Heart left ventricle (tissue), 16 donors: Measurements from ENCODE around the gene NHLRC2. TPM values are rescaled to one million over a fixed set of nuclear protein-coding genes. Genes with fewer than 3 reads are reported as not detected.

Source experiments
- ATAC-seq, 4 donors: fragments of 200-7000 bp; cut with Tn5 transposase; one replicate each; pipeline ENCODE4 v1.9.1; 2020 to 2022; ENCODE audit warnings: moderate library complexity in 4 of 4, mild to moderate bottlenecking in 3 of 4, moderate number of reproducible peaks in 1 of 4
- DNase-seq, 5 donors: peaks; one replicate each; pipeline ENCODE4 v3.0.0-alpha.2; 2020
- H3K27ac ChIP-seq, 12 donors: fragments of 200-600 bp; sonication (generic) in 4 of 12; one replicate each; pipeline versions ENCODE4 v1.5.0 to v1.8.0; 2016 to 2022; ENCODE audit warnings: mild to moderate bottlenecking in 2 of 12
- H3K27me3 ChIP-seq, 9 donors: fragments of 200-600 bp; sonication (generic) in 2 of 9; one replicate each; pipeline versions ENCODE4 v1.5.1 to v1.8.0; 2016 to 2022; ENCODE audit warnings: mild to moderate bottlenecking in 3 of 9
- H3K36me3 ChIP-seq, 9 donors: fragments of 200-600 bp; sonication (generic) in 2 of 9; one replicate each; pipeline versions ENCODE4 v1.5.0 to v1.8.0; 2018 to 2022; ENCODE audit warnings: mild to moderate bottlenecking in 2 of 9
- H3K4me1 ChIP-seq, 12 donors: fragments of 200-600 bp; sonication (generic) in 4 of 12; one replicate each; pipeline versions ENCODE4 v1.5.0 to v1.8.0; 2016 to 2022; ENCODE audit warnings: mild to moderate bottlenecking in 3 of 12
- H3K4me3 ChIP-seq, 12 donors: fragments of 200-600 bp; sonication (generic) in 4 of 12; one replicate each; pipeline versions ENCODE4 v1.5.0 to v1.8.0; 2017 to 2022; ENCODE audit warnings: mild to moderate bottlenecking in 9 of 12, moderate library complexity in 4 of 12
- H3K9me3 ChIP-seq, 12 donors: fragments of 200-600 bp; sonication (generic) in 4 of 12; one replicate each; pipeline versions ENCODE4 v1.5.0 to v1.8.0; 2016 to 2022; ENCODE audit warnings: mild to moderate bottlenecking in 1 of 12
- CTCF ChIP-seq, 12 donors: fragments of 200-600 bp; sonication (generic) in 4 of 12; IDR thresholded peaks; one replicate each; pipeline versions ENCODE4 v1.5.0 to v1.8.0; 2018 to 2022; ENCODE audit warnings: antibody characterized with exemption in 12 of 12, mild to moderate bottlenecking in 5 of 12
- POLR2A ChIP-seq, 2 donors: fragments of 450-650 bp; IDR thresholded peaks; one replicate each; pipeline ENCODE4 v1.6.1; 2017; ENCODE audit warnings: antibody characterized with exemption in 2 of 2, mild to moderate bottlenecking in 2 of 2, moderate library complexity in 2 of 2
- WGBS, 4 donors: extraction: QIAGEN DNeasy Blood & Tissue Kit in 2 of 4; methylation state at CpG; one replicate each; pipeline versions ENCODE4 v1.1.5 to v1.1.7; 2013 to 2018; 5-methylcytosine and 5-hydroxymethylcytosine counted together
- intact Hi-C, 10 donors: fragments of 100-400 bp; cut with DNase I; formaldehyde crosslinking; loops; one replicate each; pipeline versions ENCODE4 v1.11.1 to v1.14.2; 2022
- polyA plus RNA-seq, 2 donors: library from polyadenylated mRNA; stranded (reverse); fragments of 200-250 nt; gene quantifications; one replicate each; pipeline ENCODE4 v1.2.3, GENCODE V29; 2013
- total RNA-seq, 9 donors: library from RNA; depleted of rRNA in 2 of 9; stranded (reverse); fragments of >200 nt in 2 of 9; fragmentation: NEBNext Ultra II Directional in 3 of 9; extraction: Animal tissue kit (Norgen Biotek cat#: 25700) in 3 of 9; gene quantifications; one replicate each; pipeline versions ENCODE4 v1.1.0 to v1.2.4, GENCODE V29; 2016 to 2023
- donor health status: ischemic (EF 13 %, LVEDD 7.1; RV severe dilation, severe dysfunction).
- donor health status: healthy with polysubstance abuse.
- donor health status: DM: no; HTN: yes; CAD: no.
- donor health status: DM: no; HTN: no; CAD: no.
- donor health status: ischemic (EF 25% LVEDD 6.9; RV normal size, moderate dysfunction).
- donor health status: ischemic (EF 25% LVEDD 5.7; RV mildly dilated, moderate dysfunction).
- donor health status: healthy.
- donor health status: DM: yes; HTN: yes; CAD: no.
- donor health status: ischemic (EF 35%, LVEDD 5.7; RV mildly dilated, moderate dysfunction).
- donor health status: nonischemic (EF 11% LVEDD 7.7; RV severe dilation, severe dysfunction).
- donor health status: DM: yes; HTN: yes; CAD: no.
- donor health status: PGD.
- donor health status: ischemic (EF 29% LVEDD 5.4; RV normal size, mild dysfunction).
- donor health status: nonischemic (EF 23%, LVEDD 6.1; RV moderate dilation, normal function).

Gene NHLRC2
- total and polyA plus RNA-seq, 11 donors, result 13.0 to 105 (median 76.1) TPM

DNA sequence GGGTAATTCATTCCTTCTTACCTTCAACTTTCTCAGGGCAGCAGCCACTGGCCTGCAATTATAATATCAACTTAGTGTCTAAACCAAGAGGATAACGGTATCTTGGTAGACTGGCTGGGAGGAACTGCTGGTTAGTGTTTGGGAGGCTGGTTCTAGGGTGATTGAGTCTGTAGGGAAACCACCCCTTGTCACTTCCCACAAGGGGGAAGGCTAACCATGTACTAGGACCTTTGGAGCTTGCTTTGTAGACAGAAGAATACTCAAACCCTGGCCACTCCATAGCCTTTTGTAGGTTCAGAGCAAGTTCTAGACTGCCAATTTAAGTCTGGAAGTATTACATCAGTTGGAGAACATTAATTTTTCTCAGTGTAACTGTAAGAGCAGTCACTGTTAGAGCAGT, 51.3 kb downstream of the NHLRC2 start:
- Histone ChIP-seq H3K4me3 (no peak overlapping the region), H3K36me3 (peaks cover 0 to 100% (median 85%) of the 10 kb centered on the region in 9 donors), H3K4me1 (peaks cover 0 to 1% (median 0%) of the 10 kb centered on the region in 12 donors), H3K27me3 (no peaks in the 10 kb centered on the region), H3K9me3 (no peaks in the 10 kb centered on the region), H3K27ac (no peak overlapping the region)
- ATAC-seq (no peak), DNase-seq (no peak)
- intact Hi-C loops, result loop anchor here in 1 of 10 donors (10.0 kb wide), 1 partner anchor 201 kb away; no protein-coding TSS in a partner anchor
- 85 to 100% (median 92%) methylated on average over 1 of the region's 1 CpG for WGBS, 4 donors
- TF ChIP-seq CTCF (IDR thresholded peaks at IDR 0.05), result no peak
- TF ChIP-seq POLR2A (IDR thresholded peaks at IDR 0.05), result no peak

DNA sequence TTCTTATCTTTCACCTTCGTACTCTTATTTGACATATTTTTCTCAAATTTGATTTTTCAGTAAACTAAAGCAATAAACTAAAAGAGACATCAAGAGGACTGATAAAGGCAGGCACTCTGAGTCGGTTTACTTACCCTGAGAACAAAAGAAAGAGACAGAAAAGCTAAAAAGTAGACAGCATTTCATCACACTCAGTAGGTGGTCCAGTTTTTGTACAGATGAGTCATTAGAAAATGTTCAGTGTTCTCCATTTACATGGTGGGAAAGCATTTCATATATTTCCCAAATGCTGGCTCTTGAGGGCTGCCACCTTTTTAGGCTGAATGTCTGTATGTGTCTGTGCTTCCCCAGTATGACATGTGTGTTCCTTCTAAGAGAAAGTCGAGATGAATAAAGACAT, 52.7 kb downstream of the NHLRC2 start:
- H3K27ac ChIP-seq, result no peak overlapping the region
- no peak for DNase-seq
- intact Hi-C loops, result loop anchor here in 1 of 10 donors (10.0 kb wide), 1 partner anchor 202 kb away; no protein-coding TSS in a partner anchor
- TF ChIP-seq CTCF (IDR thresholded peaks at IDR 0.05) (no peak), POLR2A (IDR thresholded peaks at IDR 0.05) (no peak)
- H3K9me3 ChIP-seq, result no peaks in the 10 kb centered on the region
- WGBS, 4 donors, result 79 to 91% (median 83%) methylated on average over 3 of the region's 3 CpGs
- no peak overlapping the region for H3K4me3 ChIP-seq
- ATAC-seq, result no peak
- peaks cover 0 to 100% (median 76%) of the 10 kb centered on the region in 9 donors for H3K36me3 ChIP-seq
- no peaks in the 10 kb centered on the region for H3K4me1 ChIP-seq
- no peaks in the 10 kb centered on the region for H3K27me3 ChIP-seq

DNA sequence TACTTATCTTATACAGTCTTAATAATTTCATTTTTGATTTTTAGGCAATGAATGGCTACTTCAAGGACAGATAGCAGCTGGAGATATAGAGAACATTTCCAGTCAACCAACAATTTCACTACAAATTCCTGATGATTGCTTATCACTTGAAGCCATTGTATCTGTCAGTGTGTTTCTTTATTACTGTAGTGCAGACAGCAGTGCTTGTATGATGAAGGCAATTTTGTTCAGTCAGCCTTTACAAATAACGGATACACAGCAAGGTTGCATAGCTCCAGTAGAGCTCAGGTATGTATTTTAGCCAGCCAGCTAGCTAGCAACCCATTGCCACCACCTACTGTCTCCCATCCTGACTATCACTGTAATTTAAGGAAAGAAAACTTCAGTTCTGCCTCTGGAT, 53.8 kb downstream of the NHLRC2 start:
- TF ChIP-seq POLR2A (IDR thresholded peaks at IDR 0.05) (no peak), CTCF (IDR thresholded peaks at IDR 0.05) (no peak)
- intact Hi-C loops, result loop anchor here in 1 of 10 donors (10.0 kb wide), 1 partner anchor 203 kb away; no protein-coding TSS in a partner anchor
- ATAC-seq (no peak), DNase-seq (no peak)
- no peak overlapping the region for H3K27ac ChIP-seq
- peaks cover 0 to 100% (median 74%) of the 10 kb centered on the region in 9 donors for H3K36me3 ChIP-seq
- H3K27me3 ChIP-seq, result no peaks in the 10 kb centered on the region
- no peaks in the 10 kb centered on the region for H3K4me1 ChIP-seq
- 67 to 87% (median 71%) methylated on average over 1 of the region's 1 CpG for WGBS, 4 donors
- no peaks in the 10 kb centered on the region for H3K9me3 ChIP-seq
- H3K4me3 ChIP-seq, result no peak overlapping the region

- no peaks in the 10 kb centered on the region for H3K4me1 ChIP-seq
- no peak for DNase-seq
- 96 to 97% (median 96%) methylated on average over 1 of the region's 1 CpG for WGBS, 4 donors
- peaks cover 0 to 79% (median 47%) of the 10 kb centered on the region in 9 donors for H3K36me3 ChIP-seq
- no peak overlapping the region for H3K27ac ChIP-seq
- no peak overlapping the region for H3K4me3 ChIP-seq
- H3K27me3 ChIP-seq, result no peaks in the 10 kb centered on the region
- H3K9me3 ChIP-seq, result no peaks in the 10 kb centered on the region
- TF ChIP-seq POLR2A (IDR thresholded peaks at IDR 0.05) (no peak), CTCF (IDR thresholded peaks at IDR 0.05) (no peak)
- intact Hi-C loops, result no loop called here
- no peak for ATAC-seq
Observed at GRCh38 chr10:113911113-113911512, 56.7 kb downstream of the NHLRC2 start.
